ENCODE data around the gene F5.

Gene F5

GRCh38 chr1:169588112-169588511, 1.8 kb upstream of the F5 start:
- no peak for DNase-seq (ENCODE audit: low read depth)

- DNase-seq (ENCODE audit: low read depth), result no peak
These were observed 250 bp downstream of the F5 start for GRCh38 chr1:169586067-169586394.

GRCh38 chr1:169585181-169585580, 1.1 kb downstream of the F5 start:
- no peak for DNase-seq (ENCODE audit: low read depth)

- no peak for DNase-seq (ENCODE audit: low read depth)
These were observed 1.7 kb downstream of the F5 start for GRCh38 chr1:169584483-169585144.

- DNase-seq (ENCODE audit: low read depth), result no peak
These were observed 8.1 kb downstream of the F5 start for GRCh38 chr1:169577981-169578738.

GRCh38 chr1:169576935-169577331, 9.3 kb downstream of the F5 start:
- DNase-seq (ENCODE audit: low read depth), result no peak

GRCh38 chr1:169576241-169576934, 9.9 kb downstream of the F5 start:
- DNase-seq (ENCODE audit: low read depth), result no peak

- no peak for DNase-seq (ENCODE audit: low read depth)
These were observed 11.9 kb downstream of the F5 start for GRCh38 chr1:169574336-169574735.

- no peak for DNase-seq (ENCODE audit: low read depth)
These were observed 14.1 kb downstream of the F5 start for GRCh38 chr1:169572187-169572586.

- no peak for DNase-seq (ENCODE audit: low read depth)
These were observed 14.8 kb downstream of the F5 start for GRCh38 chr1:169571450-169571849.

- no peak for DNase-seq (ENCODE audit: low read depth)
These were observed 16.1 kb downstream of the F5 start for GRCh38 chr1:169570172-169570574.

GRCh38 chr1:169568497-169568896, 17.8 kb downstream of the F5 start:
- DNase-seq (ENCODE audit: low read depth), result no peak

- no peak for DNase-seq (ENCODE audit: low read depth)
These were observed 20.7 kb downstream of the F5 start for GRCh38 chr1:169565335-169566271.

GRCh38 chr1:169563650-169564049, 22.6 kb downstream of the F5 start:
- no peak for DNase-seq (ENCODE audit: low read depth)

- no peak for DNase-seq (ENCODE audit: low read depth)
These were observed 23.2 kb downstream of the F5 start for GRCh38 chr1:169563019-169563615.

- DNase-seq (ENCODE audit: low read depth), result no peak
These were observed 24.6 kb downstream of the F5 start for GRCh38 chr1:169561692-169562091.

- DNase-seq (ENCODE audit: low read depth), result no peak
These were observed 29.1 kb downstream of the F5 start for GRCh38 chr1:169557131-169557530.

- no peak for DNase-seq (ENCODE audit: low read depth)
These were observed 36.0 kb downstream of the F5 start for GRCh38 chr1:169550294-169550693.

- no peak for DNase-seq (ENCODE audit: low read depth)
These were observed 38.0 kb downstream of the F5 start for GRCh38 chr1:169548282-169548681.

- DNase-seq (ENCODE audit: low read depth), result peak; percentile 15
These were observed 39.9 kb downstream of the F5 start for GRCh38 chr1:169546087-169546995.

GRCh38 chr1:169545472-169545871, 40.8 kb downstream of the F5 start:
- DNase-seq (ENCODE audit: low read depth), result no peak

All from activated T-helper 1 cell treated with Interleukin-2 at 50 U/mL for 16 hours (primary cell).